HEK293 (cell line): ENCODE data around the gene LRRC23.

Experiments used
- YY1 ChIP-seq: fragments of 450-650 bp; formaldehyde crosslinking; IDR thresholded peaks from 2 replicates; pipeline ENCODE4 v1.5.1; 2018; ENCODE audit warnings: missing biosample characterization, missing genetic modification characterization
- TF ChIP-seq, protein P1 (sequence below): fragments of 450-650 bp; formaldehyde crosslinking; IDR thresholded peaks from 2 replicates; pipeline ENCODE4 v1.5.1; 2016; ENCODE audit warnings: missing biosample characterization, missing genetic modification characterization
- TF ChIP-seq, protein P2 (sequence below): fragments of 450-650 bp; formaldehyde crosslinking; IDR thresholded peaks from 2 replicates; pipeline ENCODE4 v1.5.1; 2016; ENCODE audit warnings: missing biosample characterization, missing genetic modification characterization, low read depth
- TF ChIP-seq, protein P3 (sequence below): fragments of 450-650 bp; formaldehyde crosslinking; IDR thresholded peaks from 2 replicates; pipeline ENCODE4 v1.5.1; 2016; ENCODE audit warnings: missing biosample characterization, missing genetic modification characterization

- TF ChIP-seq, protein P1, sequence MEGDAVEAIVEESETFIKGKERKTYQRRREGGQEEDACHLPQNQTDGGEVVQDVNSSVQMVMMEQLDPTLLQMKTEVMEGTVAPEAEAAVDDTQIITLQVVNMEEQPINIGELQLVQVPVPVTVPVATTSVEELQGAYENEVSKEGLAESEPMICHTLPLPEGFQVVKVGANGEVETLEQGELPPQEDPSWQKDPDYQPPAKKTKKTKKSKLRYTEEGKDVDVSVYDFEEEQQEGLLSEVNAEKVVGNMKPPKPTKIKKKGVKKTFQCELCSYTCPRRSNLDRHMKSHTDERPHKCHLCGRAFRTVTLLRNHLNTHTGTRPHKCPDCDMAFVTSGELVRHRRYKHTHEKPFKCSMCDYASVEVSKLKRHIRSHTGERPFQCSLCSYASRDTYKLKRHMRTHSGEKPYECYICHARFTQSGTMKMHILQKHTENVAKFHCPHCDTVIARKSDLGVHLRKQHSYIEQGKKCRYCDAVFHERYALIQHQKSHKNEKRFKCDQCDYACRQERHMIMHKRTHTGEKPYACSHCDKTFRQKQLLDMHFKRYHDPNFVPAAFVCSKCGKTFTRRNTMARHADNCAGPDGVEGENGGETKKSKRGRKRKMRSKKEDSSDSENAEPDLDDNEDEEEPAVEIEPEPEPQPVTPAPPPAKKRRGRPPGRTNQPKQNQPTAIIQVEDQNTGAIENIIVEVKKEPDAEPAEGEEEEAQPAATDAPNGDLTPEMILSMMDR (tag by site-specific recombination): no peak
- no peak for TF ChIP-seq YY1
- TF ChIP-seq, protein P2, sequence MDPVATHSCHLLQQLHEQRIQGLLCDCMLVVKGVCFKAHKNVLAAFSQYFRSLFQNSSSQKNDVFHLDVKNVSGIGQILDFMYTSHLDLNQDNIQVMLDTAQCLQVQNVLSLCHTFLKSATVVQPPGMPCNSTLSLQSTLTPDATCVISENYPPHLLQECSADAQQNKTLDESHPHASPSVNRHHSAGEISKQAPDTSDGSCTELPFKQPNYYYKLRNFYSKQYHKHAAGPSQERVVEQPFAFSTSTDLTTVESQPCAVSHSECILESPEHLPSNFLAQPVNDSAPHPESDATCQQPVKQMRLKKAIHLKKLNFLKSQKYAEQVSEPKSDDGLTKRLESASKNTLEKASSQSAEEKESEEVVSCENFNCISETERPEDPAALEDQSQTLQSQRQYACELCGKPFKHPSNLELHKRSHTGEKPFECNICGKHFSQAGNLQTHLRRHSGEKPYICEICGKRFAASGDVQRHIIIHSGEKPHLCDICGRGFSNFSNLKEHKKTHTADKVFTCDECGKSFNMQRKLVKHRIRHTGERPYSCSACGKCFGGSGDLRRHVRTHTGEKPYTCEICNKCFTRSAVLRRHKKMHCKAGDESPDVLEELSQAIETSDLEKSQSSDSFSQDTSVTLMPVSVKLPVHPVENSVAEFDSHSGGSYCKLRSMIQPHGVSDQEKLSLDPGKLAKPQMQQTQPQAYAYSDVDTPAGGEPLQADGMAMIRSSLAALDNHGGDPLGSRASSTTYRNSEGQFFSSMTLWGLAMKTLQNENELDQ (tag by site-specific recombination): no peak
- TF ChIP-seq, protein P3, sequence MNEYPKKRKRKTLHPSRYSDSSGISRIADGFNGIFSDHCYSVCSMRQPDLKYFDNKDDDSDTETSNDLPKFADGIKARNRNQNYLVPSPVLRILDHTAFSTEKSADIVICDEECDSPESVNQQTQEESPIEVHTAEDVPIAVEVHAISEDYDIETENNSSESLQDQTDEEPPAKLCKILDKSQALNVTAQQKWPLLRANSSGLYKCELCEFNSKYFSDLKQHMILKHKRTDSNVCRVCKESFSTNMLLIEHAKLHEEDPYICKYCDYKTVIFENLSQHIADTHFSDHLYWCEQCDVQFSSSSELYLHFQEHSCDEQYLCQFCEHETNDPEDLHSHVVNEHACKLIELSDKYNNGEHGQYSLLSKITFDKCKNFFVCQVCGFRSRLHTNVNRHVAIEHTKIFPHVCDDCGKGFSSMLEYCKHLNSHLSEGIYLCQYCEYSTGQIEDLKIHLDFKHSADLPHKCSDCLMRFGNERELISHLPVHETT (tag by site-specific recombination): no peak
Observed at GRCh38 chr12:6952863-6953441, 48.3 kb downstream of the LRRC23 start.
